Measurements from ENCODE around the gene REXO1.

Gene REXO1

GRCh38 chr19:1811472-1811894 lies 36.8 kb downstream of the REXO1 start:
- no peaks in the 10 kb centered on the region for H3K27me3 ChIP-seq (ENCODE audit: control insufficient read depth, insufficient read depth, low read length)
- H3K27ac ChIP-seq (ENCODE audit: low read length), result no peak overlapping the region
- H3K4me1 ChIP-seq (ENCODE audit: control insufficient read depth, insufficient read depth, low read length), result peaks cover 2% of the 10 kb centered on the region
- no peak for DNase-seq (ENCODE audit: low read depth, low spot score)
- no peaks in the 10 kb centered on the region for H3K9me3 ChIP-seq (ENCODE audit: control insufficient read depth, insufficient read depth, low read length)
- H3K4me3 ChIP-seq (ENCODE audit: low read length), result peak overlapping the region; percentile 67; the same call in 1 of the 2 replicates
- WGBS (ENCODE audit: insufficient coverage, insufficient read length), result no CpG with 5 or more reads among the region's 13 CpGs
- H3K36me3 ChIP-seq (ENCODE audit: control insufficient read depth, insufficient read depth, low read length), result peaks cover 8% of the 10 kb centered on the region

GRCh38 chr19:1810439-1811160 lies 37.7 kb downstream of the REXO1 start:
- no CpG with 5 or more reads among the region's 19 CpGs for WGBS (ENCODE audit: insufficient coverage, insufficient read length)

GRCh38 chr19:1809678-1810077 lies 38.6 kb downstream of the REXO1 start:
- peaks cover 2% of the 10 kb centered on the region for H3K4me1 ChIP-seq (ENCODE audit: control insufficient read depth, insufficient read depth, low read length)
- no peak overlapping the region for H3K4me3 ChIP-seq (ENCODE audit: low read length)
- H3K36me3 ChIP-seq (ENCODE audit: control insufficient read depth, insufficient read depth, low read length), result no peaks in the 10 kb centered on the region
- H3K27me3 ChIP-seq (ENCODE audit: control insufficient read depth, insufficient read depth, low read length), result no peaks in the 10 kb centered on the region
- no peaks in the 10 kb centered on the region for H3K9me3 ChIP-seq (ENCODE audit: control insufficient read depth, insufficient read depth, low read length)
- H3K27ac ChIP-seq (ENCODE audit: low read length), result no peak overlapping the region
- DNase-seq (ENCODE audit: low read depth, low spot score), result no peak
- no CpG with 5 or more reads among the region's 18 CpGs for WGBS (ENCODE audit: insufficient coverage, insufficient read length)

More at GRCh38 chr19:1810439-1811160, 37.7 kb downstream of the REXO1 start:
- Histone ChIP-seq H3K4me1 (ENCODE audit: control insufficient read depth, insufficient read depth, low read length) (peaks cover 2% of the 10 kb centered on the region), H3K4me3 (ENCODE audit: low read length) (no peak overlapping the region), H3K36me3 (ENCODE audit: control insufficient read depth, insufficient read depth, low read length) (no peaks in the 10 kb centered on the region), H3K9me3 (ENCODE audit: control insufficient read depth, insufficient read depth, low read length) (no peaks in the 10 kb centered on the region), H3K27me3 (ENCODE audit: control insufficient read depth, insufficient read depth, low read length) (no peaks in the 10 kb centered on the region), H3K27ac (ENCODE audit: low read length) (no peak overlapping the region)
- no peak for DNase-seq (ENCODE audit: low read depth, low spot score)

GRCh38 chr19:1808395-1808731 lies 39.9 kb downstream of the REXO1 start:
- Histone ChIP-seq H3K36me3 (ENCODE audit: control insufficient read depth, insufficient read depth, low read length) (no peaks in the 10 kb centered on the region), H3K9me3 (ENCODE audit: control insufficient read depth, insufficient read depth, low read length) (no peaks in the 10 kb centered on the region), H3K27ac (ENCODE audit: low read length) (no peak overlapping the region), H3K4me3 (ENCODE audit: low read length) (no peak overlapping the region), H3K27me3 (ENCODE audit: control insufficient read depth, insufficient read depth, low read length) (no peaks in the 10 kb centered on the region), H3K4me1 (ENCODE audit: control insufficient read depth, insufficient read depth, low read length) (peaks cover 2% of the 10 kb centered on the region)
- WGBS (ENCODE audit: insufficient coverage, insufficient read length), result no CpG with 5 or more reads among the region's 2 CpGs
- DNase-seq (ENCODE audit: low read depth, low spot score), result no peak

- Histone ChIP-seq H3K4me3 (ENCODE audit: low read length) (no peak overlapping the region), H3K9me3 (ENCODE audit: control insufficient read depth, insufficient read depth, low read length) (no peaks in the 10 kb centered on the region), H3K36me3 (ENCODE audit: control insufficient read depth, insufficient read depth, low read length) (no peaks in the 10 kb centered on the region), H3K27ac (ENCODE audit: low read length) (no peak overlapping the region), H3K4me1 (ENCODE audit: control insufficient read depth, insufficient read depth, low read length) (peaks cover 2% of the 10 kb centered on the region), H3K27me3 (ENCODE audit: control insufficient read depth, insufficient read depth, low read length) (no peaks in the 10 kb centered on the region)
- no peak for DNase-seq (ENCODE audit: low read depth, low spot score)
- no CpG with 5 or more reads among the region's 30 CpGs for WGBS (ENCODE audit: insufficient coverage, insufficient read length)
Observed at GRCh38 chr19:1807695-1808394, 40.4 kb downstream of the REXO1 start.

- peaks cover 2% of the 10 kb centered on the region for H3K4me1 ChIP-seq (ENCODE audit: control insufficient read depth, insufficient read depth, low read length)
- no CpG with 5 or more reads among the region's 28 CpGs for WGBS (ENCODE audit: insufficient coverage, insufficient read length)
- no peaks in the 10 kb centered on the region for H3K27me3 ChIP-seq (ENCODE audit: control insufficient read depth, insufficient read depth, low read length)
- no peak overlapping the region for H3K27ac ChIP-seq (ENCODE audit: low read length)
- DNase-seq (ENCODE audit: low read depth, low spot score), result no peak
- H3K4me3 ChIP-seq (ENCODE audit: low read length), result no peak overlapping the region
- no peaks in the 10 kb centered on the region for H3K9me3 ChIP-seq (ENCODE audit: control insufficient read depth, insufficient read depth, low read length)
- H3K36me3 ChIP-seq (ENCODE audit: control insufficient read depth, insufficient read depth, low read length), result no peaks in the 10 kb centered on the region
Observed at GRCh38 chr19:1807030-1807694, 41.1 kb downstream of the REXO1 start.

GRCh38 chr19:1806184-1807029 lies 41.9 kb downstream of the REXO1 start:
- Histone ChIP-seq H3K27ac (ENCODE audit: low read length) (no peak overlapping the region), H3K27me3 (ENCODE audit: control insufficient read depth, insufficient read depth, low read length) (no peaks in the 10 kb centered on the region), H3K9me3 (ENCODE audit: control insufficient read depth, insufficient read depth, low read length) (no peaks in the 10 kb centered on the region), H3K4me3 (ENCODE audit: low read length) (no peak overlapping the region), H3K36me3 (ENCODE audit: control insufficient read depth, insufficient read depth, low read length) (no peaks in the 10 kb centered on the region), H3K4me1 (ENCODE audit: control insufficient read depth, insufficient read depth, low read length) (no peaks in the 10 kb centered on the region; the same call in 1 of the 2 replicates)
- no peak for DNase-seq (ENCODE audit: low read depth, low spot score)
- WGBS (ENCODE audit: insufficient coverage, insufficient read length), result no CpG with 5 or more reads among the region's 45 CpGs

- Histone ChIP-seq H3K36me3 (ENCODE audit: control insufficient read depth, insufficient read depth, low read length) (no peaks in the 10 kb centered on the region), H3K27me3 (ENCODE audit: control insufficient read depth, insufficient read depth, low read length) (no peaks in the 10 kb centered on the region), H3K4me3 (ENCODE audit: low read length) (no peak overlapping the region), H3K9me3 (ENCODE audit: control insufficient read depth, insufficient read depth, low read length) (no peaks in the 10 kb centered on the region), H3K27ac (ENCODE audit: low read length) (no peak overlapping the region), H3K4me1 (ENCODE audit: control insufficient read depth, insufficient read depth, low read length) (no peaks in the 10 kb centered on the region)
- DNase-seq (ENCODE audit: low read depth, low spot score), result no peak
- WGBS (ENCODE audit: insufficient coverage, insufficient read length), result no CpG with 5 or more reads among the region's 24 CpGs
Observed at GRCh38 chr19:1805401-1806183, 42.7 kb downstream of the REXO1 start.

GRCh38 chr19:1804858-1805257 lies 43.4 kb downstream of the REXO1 start:
- Histone ChIP-seq H3K36me3 (ENCODE audit: control insufficient read depth, insufficient read depth, low read length) (no peaks in the 10 kb centered on the region), H3K4me1 (ENCODE audit: control insufficient read depth, insufficient read depth, low read length) (no peaks in the 10 kb centered on the region), H3K27ac (ENCODE audit: low read length) (no peak overlapping the region), H3K27me3 (ENCODE audit: control insufficient read depth, insufficient read depth, low read length) (no peaks in the 10 kb centered on the region), H3K4me3 (ENCODE audit: low read length) (no peak overlapping the region), H3K9me3 (ENCODE audit: control insufficient read depth, insufficient read depth, low read length) (no peaks in the 10 kb centered on the region)
- DNase-seq (ENCODE audit: low read depth, low spot score), result no peak
- WGBS (ENCODE audit: insufficient coverage, insufficient read length), result no CpG with 5 or more reads among the region's 6 CpGs
